HEK293T (cell line): Measurements from ENCODE around the gene OTOL1.

ENCODE experiments used
- ELF4 ChIP-seq: fragments of 450-650 bp; IDR thresholded peaks from 2 replicates; pipeline ENCODE4 v1.6.1; 2017; ENCODE audit warnings: antibody characterized with exemption
- FOXA1 ChIP-seq: fragments of 450-650 bp; IDR thresholded peaks from 2 replicates; pipeline ENCODE4 v1.6.1; 2016; ENCODE audit warnings: mild to moderate bottlenecking
- FOXK2 ChIP-seq: fragments of 450-650 bp; IDR thresholded peaks from 2 replicates; pipeline ENCODE4 v1.6.1; 2016; ENCODE audit warnings: mild to moderate bottlenecking
- HDGF ChIP-seq: fragments of 450-650 bp; IDR thresholded peaks from 2 replicates; pipeline ENCODE4 v1.6.1; 2017; ENCODE audit warnings: antibody characterized with exemption, borderline replicate concordance
- PKNOX1 ChIP-seq: fragments of 450-650 bp; IDR thresholded peaks from 2 replicates; pipeline ENCODE4 v1.6.1; 2016
- SP1 ChIP-seq: fragments of 450-650 bp; IDR thresholded peaks from 2 replicates; pipeline ENCODE4 v1.6.1; 2017
- SUZ12 ChIP-seq: fragments of 450-650 bp; IDR thresholded peaks from 2 replicates; pipeline ENCODE4 v1.6.1; 2016; ENCODE audit warnings: mild to moderate bottlenecking
- ZNF384 ChIP-seq: fragments of 450-650 bp; IDR thresholded peaks from 2 replicates; pipeline ENCODE4 v1.6.1; 2016

- TF ChIP-seq HDGF (no peak), SUZ12 (no peak), SP1 (no peak), FOXK2 (no peak), PKNOX1 (no peak), ZNF384 (no peak), ELF4 (no peak), FOXA1 (no peak)
Measured at GRCh38 chr3:161503271-161503670, 6.7 kb downstream of the OTOL1 start.
